HCT116 (cell line): Measurements from ENCODE around the gene CAMK1D. TPM values are rescaled to one million over a fixed set of nuclear protein-coding genes. Genes with fewer than 3 reads are reported as not detected.
A peak's percentile ranks its signal among the peaks of the same experiment; 100 is the strongest.

Experiments
- ATAC-seq: fragments of 200-7000 bp; cut with Tn5 transposase; 2 replicates; pipeline ENCODE4 v1.9.1; 2020; ENCODE audit warnings: mild to moderate bottlenecking, moderate library complexity
- BruUV-seq: library from RNA; stranded (reverse); fragments of 400-500 nt; replicated peaks from 2 replicates; lab custom pipeline; 2021; lab: Mats Ljungman, UMichigan
- CTCF ChIA-PET: fragments of 300-600 bp; sonication (Branson Sonifier 250); formaldehyde crosslinking; loops from one replicate; lab custom pipeline; 2021; ENCODE audit warnings: antibody characterized with exemption; lab: Charles Lee
- POLR2A ChIA-PET: fragments of 300-600, 350-600 bp; sonication (Branson Sonifier 250); formaldehyde crosslinking; loops from one replicate; lab custom pipeline; 2021; ENCODE audit warnings: antibody characterized with exemption; lab: Charles Lee
- RAD21 ChIA-PET, 2 experiments: fragments of 300-600 bp; sonication (Branson Sonifier 250); formaldehyde crosslinking; loops; one replicate each; lab custom pipeline; 2023; ENCODE audit warnings: low total read pairs in 2 of 2; ENCODE audit not compliant: uncharacterized antibody in 2 of 2, unreplicated experiment in 2 of 2, low non-redundant PET in 1 of 2; lab: Charles Lee
- DNase-seq: peaks from one replicate; pipeline ENCODE4 v3.0.0-alpha.2; 2010; ENCODE audit warnings: low read depth, low spot score
- H2AFZ ChIP-seq: fragments of 200-600 bp; shearing (Covaris generic), sonication (generic); 2 replicates; pipeline ENCODE4 v1.6.1; 2017; ENCODE audit warnings: low read depth, mixed run types, mixed read lengths, antibody characterized with exemption, low read length; ENCODE audit not compliant: poor library complexity, severe bottlenecking
- H3K27ac ChIP-seq: 2 replicates; pipeline ENCODE4 v1.5.1; 2012; ENCODE audit warnings: low read depth, low read length
- H3K27me3 ChIP-seq: fragments of 200-600 bp; sonication (generic); 2 replicates; pipeline ENCODE4 v1.6.1; 2016; ENCODE audit warnings: mixed run types, low read length, mixed read lengths; ENCODE audit not compliant: insufficient read depth
- H3K36me3 ChIP-seq, 2 experiments: fragments of 200-500 bp in 1 of 2; fragments of 200-600 bp in 1 of 2; sonication (Bioruptor generic) in 1 of 2; sonication (generic) in 1 of 2; 2 replicates each; pipeline versions ENCODE4 v1.5.1 to v1.6.1; 2014 to 2016; ENCODE audit warnings: low read length in 2 of 2, inconsistent platforms in 1 of 2, mixed read lengths in 1 of 2, mixed run types in 1 of 2; ENCODE audit not compliant: insufficient read depth in 2 of 2, control insufficient read depth in 1 of 2
- H3K4me1 ChIP-seq, 2 experiments: fragments of 200-600 bp in 1 of 2; sonication (generic) in 1 of 2; 2 replicates each; pipeline versions ENCODE4 v1.5.1 to v1.6.1; 2012 to 2017; ENCODE audit warnings: low read length in 2 of 2, inconsistent platforms in 1 of 2, mild to moderate bottlenecking in 1 of 2, mixed read lengths in 1 of 2, mixed run types in 1 of 2, moderate library complexity in 1 of 2; ENCODE audit not compliant: insufficient read depth in 2 of 2, control insufficient read depth in 1 of 2
- H3K4me2 ChIP-seq: fragments of 200-600 bp; sonication (generic); 2 replicates; pipeline ENCODE4 v1.6.1; 2017; ENCODE audit warnings: mixed run types, low read length, mixed read lengths
- H3K4me3 ChIP-seq, 2 experiments: fragments of 200-600 bp in 1 of 2; sonication (generic) in 1 of 2; replicated peaks in 1 of 2; 2 replicates each; pipeline ENCODE4 v1.5.1; 2011 to 2016; ENCODE audit warnings: low read length in 2 of 2, control low read depth in 1 of 2, low read depth in 1 of 2, mild to moderate bottlenecking in 1 of 2, mixed read lengths in 1 of 2, mixed run types in 1 of 2
- H3K79me2 ChIP-seq: fragments of 200-600 bp; sonication (generic); 2 replicates; pipeline ENCODE4 v1.6.1; 2017; ENCODE audit warnings: mild to moderate bottlenecking, mixed run types, low read length, moderate library complexity, mixed read lengths; ENCODE audit not compliant: insufficient read depth
- H3K9ac ChIP-seq: fragments of 200-600 bp; sonication (generic); 2 replicates; pipeline ENCODE4 v1.6.1; 2016; ENCODE audit warnings: low read length, mixed read lengths
- H3K9me2 ChIP-seq: fragments of 200-600 bp; sonication (generic), shearing (Covaris generic); 2 replicates; pipeline ENCODE4 v1.6.1; 2017; ENCODE audit warnings: mixed run types, mild to moderate bottlenecking, moderate library complexity; ENCODE audit not compliant: insufficient read depth
- H3K9me3 ChIP-seq, 2 experiments: fragments of 200-500 bp in 1 of 2; fragments of 200-600 bp in 1 of 2; sonication (Bioruptor generic) in 1 of 2; sonication (generic) in 1 of 2; 2 replicates each; pipeline ENCODE4 v1.6.1; 2014 to 2017; ENCODE audit warnings: low read length in 2 of 2, mixed read lengths in 2 of 2, inconsistent platforms in 1 of 2, low read depth in 1 of 2, mild to moderate bottlenecking in 1 of 2, mixed run types in 1 of 2, moderate library complexity in 1 of 2; ENCODE audit not compliant: control insufficient read depth in 1 of 2, insufficient read depth in 1 of 2
- H4K20me1 ChIP-seq: fragments of 200-600 bp; sonication (generic), shearing (Covaris generic); 2 replicates; pipeline ENCODE4 v1.6.1; 2017; ENCODE audit warnings: mixed run types, mild to moderate bottlenecking, moderate library complexity; ENCODE audit not compliant: insufficient read depth
- ATF3 ChIP-seq: IDR thresholded peaks from 2 replicates; pipeline ENCODE4 v1.6.1; 2012
- CTCF ChIP-seq, 3 experiments: fragments of 200-600 bp in 1 of 3; sonication (generic) in 1 of 3; IDR thresholded peaks in 2 of 3; conservative IDR thresholded peaks in 1 of 3; 2 replicates each; pipeline ENCODE4 v1.5.1; 2012 to 2017; ENCODE audit warnings: low read depth in 2 of 3, low read length in 2 of 3, antibody characterized with exemption in 1 of 3, borderline replicate concordance in 1 of 3, control low read depth in 1 of 3, mild to moderate bottlenecking in 1 of 3, mixed read lengths in 1 of 3, mixed run types in 1 of 3, moderate library complexity in 1 of 3; ENCODE audit not compliant: insufficient read depth in 1 of 3
- ELF1 ChIP-seq: IDR thresholded peaks from 2 replicates; pipeline ENCODE4 v1.6.1; 2012; ENCODE audit warnings: low read depth, borderline replicate concordance
- FOSL1 ChIP-seq: IDR thresholded peaks from 2 replicates; pipeline ENCODE4 v1.6.1; 2012; ENCODE audit warnings: low read depth
- JUND ChIP-seq: IDR thresholded peaks from 2 replicates; pipeline ENCODE4 v1.6.1; 2012
- MAX ChIP-seq: IDR thresholded peaks from 2 replicates; pipeline ENCODE4 v1.6.1; 2012
- POLR2AphosphoS5 ChIP-seq: IDR thresholded peaks from 2 replicates; pipeline ENCODE4 v1.6.1; 2011; ENCODE audit warnings: mild to moderate bottlenecking, low read depth, low read length, moderate library complexity
- RAD21 ChIP-seq: IDR thresholded peaks from 2 replicates; pipeline ENCODE4 v1.6.1; 2012; ENCODE audit warnings: low read depth, mild to moderate bottlenecking
- SP1 ChIP-seq: IDR thresholded peaks from 2 replicates; pipeline ENCODE4 v1.6.1; 2012; ENCODE audit warnings: low read depth
- SRF ChIP-seq: IDR thresholded peaks from 2 replicates; pipeline ENCODE4 v1.6.1; 2012; ENCODE audit warnings: low read depth
- TCF7L2 ChIP-seq: IDR thresholded peaks from 2 replicates; pipeline ENCODE4 v1.7.0; 2011; ENCODE audit warnings: borderline replicate concordance, inconsistent platforms; ENCODE audit not compliant: insufficient read depth, insufficient read length; ENCODE audit errors: extremely low read depth
- YY1 ChIP-seq: IDR thresholded peaks from 2 replicates; pipeline ENCODE4 v1.6.1; 2011; ENCODE audit warnings: low read length, low read depth, moderate library complexity, mild to moderate bottlenecking; ENCODE audit not compliant: insufficient replicate concordance; ENCODE audit errors: extremely low read depth
- intact Hi-C: fragments of 100-400 bp; cut with micrococcal nuclease; formaldehyde crosslinking; loops from 2 replicates; pipeline ENCODE4 v1.10.0; 2022
- total RNA-seq: library from RNA; stranded (reverse); gene quantifications from one replicate; pipeline ENCODE4 v1.2.1, GENCODE V29; 2021; ENCODE audit not compliant: unreplicated experiment

CAMK1D gene
- total RNA-seq, 1 experiment from 2014 or later: 9.6 TPM

GRCh38 chr10:12403119-12403518, 53.8 kb downstream of the CAMK1D start (continued):
- TF ChIP-seq CTCF (IDR thresholded peaks at IDR 0.05 in 2 of 3, conservative IDR thresholded peaks at IDR 0.05 in 1 of 3; ENCODE audit: borderline replicate concordance in 1 of 3, insufficient read depth in 1 of 3, low read depth in 2 of 3, low read length in 2 of 3) (no peak), POLR2AphosphoS5 (no peak), TCF7L2 (no peak), SP1 (no peak), ELF1 (no peak), ATF3 (no peak), RAD21 (no peak)
- TF ChIP-seq, all 23 proteins: peak for 0

DNA sequence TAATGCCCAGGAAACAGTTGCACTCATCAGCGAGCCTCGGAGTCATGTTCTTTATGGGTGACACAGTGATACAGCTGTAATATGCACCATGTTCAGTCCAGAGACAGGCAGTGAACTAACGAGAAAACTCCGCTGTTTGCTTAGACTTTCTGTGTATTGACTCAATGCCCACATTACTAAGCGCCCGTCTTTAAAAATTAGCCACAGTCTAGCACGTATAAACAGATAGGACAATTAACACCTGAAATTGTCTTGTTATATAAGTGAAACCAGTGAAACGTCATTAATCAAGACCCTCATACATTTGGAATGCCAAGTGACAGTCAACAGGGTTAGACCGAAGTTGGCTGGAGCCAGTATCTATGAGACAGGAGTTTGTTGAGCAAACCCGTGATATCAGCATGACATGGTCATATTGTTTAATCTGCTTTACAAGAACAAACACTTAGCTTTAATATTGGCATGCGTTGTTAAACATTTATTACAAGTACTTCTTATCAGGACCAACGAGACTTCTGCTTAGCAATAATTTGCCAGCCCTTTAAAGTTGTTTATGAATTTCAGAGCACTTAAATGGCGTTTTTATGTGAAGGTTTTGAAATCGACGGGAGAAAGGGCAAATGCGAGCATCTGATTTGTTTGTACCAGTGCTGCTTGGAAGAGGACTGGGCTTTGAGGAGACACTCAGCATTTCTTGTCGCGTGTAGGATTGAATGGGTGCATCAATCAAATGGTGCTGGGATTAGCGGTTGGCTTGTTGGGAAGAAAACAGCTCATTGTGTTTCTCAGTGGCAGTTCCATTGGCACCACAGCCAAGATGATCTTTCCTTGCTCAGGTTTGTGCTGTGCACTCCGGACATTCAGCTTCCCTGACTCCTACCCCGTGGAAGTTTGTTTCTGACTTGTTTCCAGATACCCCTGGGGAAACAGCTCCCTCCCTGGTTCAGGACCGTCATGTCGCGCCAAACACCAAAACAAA, 56.3 kb downstream of the CAMK1D start:
- RAD21 ChIA-PET: interaction anchor here in 1 of 2 experiments (0.7 kb wide), 1 partner anchor 72 kb away, joined by 9 read pairs; no protein-coding TSS in a partner anchor
- no TSS peak for BruUV-seq
- POLR2A ChIA-PET: no interaction called here
- DNase-seq (no peak), ATAC-seq (no peak)
- Histone ChIP-seq H2AFZ (no peak overlapping the region), H3K27me3 (no peaks in the 10 kb centered on the region), H3K4me3 (no peak overlapping the region), H3K79me2 (no peaks in the 10 kb centered on the region), H3K4me1 (no peaks in the 10 kb centered on the region), H3K4me2 (no peak overlapping the region), H3K9ac (no peak overlapping the region), H3K36me3 (no peaks in the 10 kb centered on the region), H3K9me3 (no peaks in the 10 kb centered on the region), H3K27ac (no peak overlapping the region), H3K9me2 (no peaks in the 10 kb centered on the region), H4K20me1 (no peaks in the 10 kb centered on the region)
- TF ChIP-seq FOSL1 (no peak), MAX (no peak), JUND (no peak), CTCF (IDR thresholded peaks at IDR 0.05 in 2 of 3, conservative IDR thresholded peaks at IDR 0.05 in 1 of 3; ENCODE audit: borderline replicate concordance in 1 of 3, insufficient read depth in 1 of 3, low read depth in 2 of 3, low read length in 2 of 3) (0 out of 6 replicates have a peak, but pooled peaks of 1 of the 3 experiments have one; percentile 11), SRF (no peak), YY1 (no peak)
- intact Hi-C loops: no loop called here
- CTCF ChIA-PET: no interaction called here
